HG02943 (cell line): Measurements from ENCODE around the gene OR10G4.
"Not testable (repeated sequence)": the region's sequence is repeated elsewhere in the genome, so short reads cannot be mapped to it uniquely, and the experiment has no call there.

Source experiments
- ATAC-seq: cut with Tn5 transposase; IDR thresholded peaks from one replicate; pipeline ENCODE4 v1.9.1; 2021; ENCODE audit warnings: mild to moderate bottlenecking, low read depth, moderate library complexity; ENCODE audit not compliant: unreplicated experiment

The OR10G4 gene, protein sequence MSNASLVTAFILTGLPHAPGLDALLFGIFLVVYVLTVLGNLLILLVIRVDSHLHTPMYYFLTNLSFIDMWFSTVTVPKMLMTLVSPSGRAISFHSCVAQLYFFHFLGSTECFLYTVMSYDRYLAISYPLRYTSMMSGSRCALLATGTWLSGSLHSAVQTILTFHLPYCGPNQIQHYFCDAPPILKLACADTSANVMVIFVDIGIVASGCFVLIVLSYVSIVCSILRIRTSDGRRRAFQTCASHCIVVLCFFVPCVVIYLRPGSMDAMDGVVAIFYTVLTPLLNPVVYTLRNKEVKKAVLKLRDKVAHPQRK

DNA sequence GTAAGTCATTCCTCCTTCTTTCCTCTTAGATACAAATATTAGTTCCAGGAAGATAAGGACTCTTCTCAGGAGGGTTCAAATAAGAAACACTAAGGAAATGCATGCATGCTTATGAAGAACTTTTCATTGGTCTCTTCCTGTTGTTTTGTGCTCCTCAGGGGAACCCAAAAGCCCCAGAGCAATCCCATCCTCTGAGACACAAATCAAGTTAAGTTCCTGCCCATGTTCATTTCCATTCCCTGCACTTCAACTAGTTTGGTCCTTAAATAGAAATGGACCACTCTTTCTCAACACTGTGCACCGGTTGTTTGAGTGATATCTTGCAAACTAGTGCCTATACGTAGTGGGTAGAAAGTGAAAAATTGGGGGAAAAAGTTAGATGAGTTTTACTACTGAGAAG lies at the start of gene OR10G4:
TSS of gene OR10G4 (plus strand) at position 301 of the 400 bp plus-strand sequence. CDS start 2,578 bp downstream, outside the sequence.
- ATAC-seq: no peak

DNA sequence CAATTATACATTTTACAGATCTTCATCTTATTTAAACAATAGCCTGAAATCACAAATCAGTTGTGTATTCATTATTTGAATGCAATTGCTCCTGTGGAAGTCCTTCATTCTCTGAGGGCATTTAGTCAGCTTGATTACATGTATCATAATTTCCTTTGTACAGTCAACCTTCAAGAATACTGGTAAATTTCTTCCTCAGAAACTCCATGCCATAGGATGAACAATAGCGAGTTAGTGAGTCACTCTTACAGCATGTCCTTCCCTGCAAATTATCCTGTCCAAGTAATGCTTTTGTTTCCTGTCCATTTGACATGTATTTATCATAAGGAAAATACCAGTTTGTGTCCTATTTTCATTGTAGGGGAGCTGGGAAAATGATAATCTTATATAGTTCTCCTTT lies 39.0 kb upstream of the OR10G4 start:
- no peak for ATAC-seq

DNA sequence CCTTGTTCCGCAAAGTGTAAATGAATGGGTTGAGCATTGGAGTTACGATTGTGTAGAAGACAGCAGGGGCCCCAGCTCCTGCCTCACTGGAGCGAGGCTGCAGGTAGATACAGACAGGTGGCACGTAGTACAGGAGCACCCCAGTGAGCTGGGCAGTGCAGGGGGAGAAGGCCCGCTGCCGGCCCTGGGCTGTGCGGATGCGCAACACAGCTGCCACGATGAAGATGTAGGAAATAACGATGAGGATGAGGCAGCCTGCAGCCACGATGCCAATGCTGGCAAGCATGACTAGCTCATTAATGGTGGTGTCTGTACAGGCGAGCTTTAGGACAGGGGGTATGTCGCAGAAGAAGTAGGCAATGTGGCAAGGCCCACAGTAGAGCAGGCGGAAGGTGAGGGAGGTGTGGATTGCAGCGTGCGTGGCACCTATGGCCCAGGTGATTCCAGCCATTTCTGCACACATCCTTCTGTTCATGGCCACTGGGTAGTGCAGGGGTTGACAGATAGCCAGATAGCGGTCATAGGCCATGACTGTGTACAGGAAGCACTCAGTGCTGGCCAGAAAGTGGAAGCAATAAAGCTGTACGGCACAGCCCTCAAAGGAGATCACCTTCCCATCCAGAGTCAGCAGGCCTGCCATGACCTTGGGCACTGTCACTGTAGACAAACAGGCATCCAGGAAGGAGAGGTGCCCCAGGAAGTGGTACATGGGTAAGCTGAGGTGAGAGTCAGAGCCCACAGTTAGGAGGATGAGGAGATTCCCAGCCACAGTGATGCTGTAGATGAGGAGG lies 35.8 kb upstream of the OR10G4 start:
- ATAC-seq: no peak

DNA sequence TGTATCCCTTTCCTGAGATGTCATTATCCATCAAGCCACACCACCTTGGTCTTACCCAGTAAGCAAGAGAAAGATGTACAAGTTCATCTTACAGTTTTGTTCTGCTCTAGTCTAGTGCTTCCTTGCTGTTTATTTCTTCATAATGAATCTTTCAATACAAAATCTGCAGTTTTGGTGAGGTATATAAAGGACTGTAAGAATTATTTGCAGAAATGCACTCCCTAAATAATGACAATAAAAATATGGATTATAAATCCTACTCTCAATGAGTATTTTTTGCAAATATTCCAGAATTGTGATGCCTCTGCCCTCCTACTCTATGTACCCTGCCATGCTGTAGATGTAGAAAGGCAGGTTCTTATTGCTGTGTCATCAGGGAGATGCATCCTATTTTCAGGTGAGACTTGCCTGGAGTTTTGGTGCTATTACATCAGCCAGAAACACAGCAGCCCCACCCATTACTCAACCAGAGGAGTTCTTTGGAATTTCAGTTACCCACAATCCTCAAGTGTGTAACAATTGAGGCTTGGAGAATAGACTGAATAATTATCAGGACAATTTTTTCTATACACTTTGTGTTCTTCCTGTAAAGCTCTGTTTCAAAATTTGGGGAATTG lies 35.0 kb upstream of the OR10G4 start, which contains the start of gene OR10S1:
TSS of gene OR10S1 (minus strand) at position 51 of the 617 bp plus-strand sequence. CDS start 117 bp downstream, outside the sequence.
- ATAC-seq: no peak

DNA sequence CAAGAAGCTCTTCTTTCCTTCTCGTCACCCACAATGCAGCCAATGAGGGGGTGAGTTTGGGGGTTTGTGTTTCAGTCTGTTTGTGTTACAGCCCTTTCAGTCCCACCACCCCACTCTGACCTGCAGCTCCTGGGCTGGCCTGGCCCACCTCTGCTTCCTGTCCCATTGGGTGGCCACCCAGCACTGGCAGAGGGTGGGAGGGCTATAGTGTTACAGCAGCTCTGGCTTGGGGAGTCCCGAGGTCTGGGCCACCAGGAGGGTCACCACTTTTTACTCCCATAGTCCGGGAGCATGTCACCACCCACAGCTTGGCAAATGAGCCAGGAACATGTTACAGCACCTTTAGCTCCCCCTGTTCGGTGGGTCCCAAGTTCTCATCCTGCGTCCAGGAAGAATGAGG lies 33.5 kb upstream of the OR10G4 start:
- no peak for ATAC-seq

DNA sequence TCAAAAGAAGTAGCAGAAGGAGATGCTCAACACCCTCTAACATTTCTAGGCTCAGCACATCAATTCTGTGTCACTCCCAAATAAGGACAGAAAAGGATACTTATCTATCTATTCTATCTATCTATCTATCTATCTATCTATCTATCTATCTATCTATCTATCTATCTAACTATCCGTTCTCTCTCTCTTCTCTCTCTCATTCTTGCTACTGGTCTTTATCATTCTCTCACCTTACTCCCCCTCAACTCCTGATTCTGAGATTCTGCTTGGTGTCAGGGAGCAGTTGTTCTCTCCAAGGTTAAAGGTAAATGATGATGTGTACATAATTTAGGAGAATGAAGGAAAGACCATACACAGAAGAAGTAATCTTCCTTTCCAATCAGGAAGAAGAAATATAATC lies 17.7 kb upstream of the OR10G4 start, which contains the start of gene OR10G6:
TSS of gene OR10G6 (minus strand) at position 43 of the 400 bp plus-strand sequence. CDS start at position 43, 0 bp downstream.
- no peak for ATAC-seq

DNA sequence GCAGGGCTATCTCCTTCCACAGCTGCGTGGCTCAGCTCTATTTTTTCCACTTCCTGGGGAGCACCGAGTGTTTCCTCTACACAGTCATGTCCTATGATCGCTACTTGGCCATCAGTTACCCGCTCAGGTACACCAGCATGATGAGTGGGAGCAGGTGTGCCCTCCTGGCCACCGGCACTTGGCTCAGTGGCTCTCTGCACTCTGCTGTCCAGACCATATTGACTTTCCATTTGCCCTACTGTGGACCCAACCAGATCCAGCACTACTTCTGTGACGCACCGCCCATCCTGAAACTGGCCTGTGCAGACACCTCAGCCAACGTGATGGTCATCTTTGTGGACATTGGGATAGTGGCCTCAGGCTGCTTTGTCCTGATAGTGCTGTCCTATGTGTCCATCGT lies 3.0 kb downstream of the OR10G4 start:
- ATAC-seq: not testable (repeated sequence)

DNA sequence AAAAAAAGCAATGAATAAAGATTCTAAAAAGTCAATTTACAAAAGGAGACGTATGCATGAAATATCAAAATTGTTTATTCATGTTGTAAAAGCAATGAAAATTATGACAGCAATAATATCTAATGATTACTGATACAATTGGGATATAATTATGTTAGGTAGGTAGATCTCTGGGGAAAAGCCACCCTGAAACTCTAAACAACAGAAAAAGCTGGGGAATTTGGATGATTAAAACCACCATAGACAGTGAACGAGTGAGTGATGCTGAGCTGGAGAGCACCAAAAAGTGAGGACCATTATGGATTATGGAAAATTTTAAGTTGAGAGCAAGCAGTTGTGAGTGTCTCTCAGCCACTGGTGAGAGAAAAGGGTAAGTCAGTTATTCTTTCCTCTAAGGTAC lies 13.7 kb downstream of the OR10G4 start, which contains the start of gene OR10G8:
TSS of gene OR10G8 (plus strand) at position 301 of the 400 bp plus-strand sequence. CDS start 2,825 bp downstream, outside the sequence.
- no peak for ATAC-seq

DNA sequence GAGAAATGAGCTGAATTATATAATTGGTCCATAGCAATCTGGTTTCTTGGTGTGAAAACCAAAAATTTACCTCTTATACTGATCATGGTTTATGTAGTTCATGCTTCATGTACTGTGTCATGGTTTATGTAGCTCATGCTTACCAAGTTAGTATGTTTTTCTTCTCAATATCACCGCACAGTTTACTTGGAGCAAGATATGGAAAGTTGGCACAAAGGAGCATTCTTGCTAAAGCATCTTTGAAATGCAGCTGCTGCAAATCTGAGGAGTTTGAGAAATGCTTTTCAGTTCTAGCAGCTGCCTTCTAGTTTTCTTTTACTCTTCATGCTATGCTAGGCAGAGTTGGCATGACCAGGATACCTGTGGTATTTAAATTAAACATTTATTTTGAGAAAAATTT lies 23.9 kb downstream of the OR10G4 start:
- ATAC-seq: no peak

DNA sequence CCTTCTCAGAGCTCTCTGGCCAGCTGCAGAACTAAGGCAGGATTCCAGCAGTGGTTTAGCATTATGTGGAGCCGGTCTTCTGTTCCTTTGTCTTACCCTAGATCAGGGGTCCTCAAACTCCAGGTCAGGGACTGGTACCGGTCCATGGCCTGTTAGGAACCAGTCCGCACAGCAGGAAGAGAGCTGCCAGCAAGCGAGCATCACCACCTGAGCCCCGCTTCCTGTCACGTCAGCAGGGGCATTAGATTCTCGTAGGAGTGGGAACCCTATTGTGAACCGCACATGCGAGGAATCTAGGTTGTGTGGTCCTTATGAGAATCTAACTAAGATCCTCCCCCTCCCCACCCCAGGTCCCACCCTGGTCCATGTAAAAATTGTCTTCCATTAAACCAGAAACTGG lies 26.8 kb downstream of the OR10G4 start:
- ATAC-seq: no peak

DNA sequence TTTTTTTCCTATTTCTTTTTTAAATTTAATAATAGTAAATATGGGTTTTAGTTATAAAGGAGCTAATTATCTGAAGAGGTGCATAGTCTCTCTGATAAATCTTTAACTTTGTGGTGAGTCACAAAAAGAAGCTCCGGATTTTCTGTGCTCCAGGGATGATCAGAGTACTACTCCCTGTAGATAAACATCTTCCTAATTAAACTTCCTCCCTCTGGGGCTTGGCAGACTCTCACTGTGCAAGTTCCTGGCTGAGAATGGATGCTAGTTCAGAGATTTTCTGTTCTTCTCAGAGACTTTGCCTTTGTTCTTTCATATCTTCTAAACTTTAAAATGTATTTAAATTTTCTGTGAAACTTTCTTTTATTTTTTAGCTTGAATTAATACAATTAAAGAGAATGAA lies 28.5 kb downstream of the OR10G4 start, which contains the start of gene OR10G7:
TSS of gene OR10G7 (minus strand) at position 72 of the 400 bp plus-strand sequence. CDS start 2,324 bp downstream, outside the sequence.
- no peak for ATAC-seq

DNA sequence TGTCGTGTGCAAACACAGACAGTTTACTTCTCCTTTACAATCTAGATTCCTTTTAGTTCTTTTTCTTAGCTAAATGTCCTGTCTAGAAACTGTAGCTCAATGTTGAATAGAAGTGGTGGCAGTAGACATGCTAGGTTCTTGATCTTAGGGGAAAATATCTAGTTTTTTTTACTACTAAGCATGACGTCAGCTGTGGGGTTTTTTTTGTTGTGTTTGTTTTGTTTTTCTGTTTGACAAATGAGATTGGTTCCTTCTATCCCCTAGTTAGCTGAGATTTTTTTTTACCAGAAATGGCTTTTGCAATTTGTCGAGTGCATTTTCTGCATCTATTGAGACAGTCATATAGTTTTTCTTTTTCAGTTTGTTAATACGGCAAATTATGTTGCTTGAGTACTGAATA lies 30.6 kb downstream of the OR10G4 start:
- ATAC-seq: no peak

DNA sequence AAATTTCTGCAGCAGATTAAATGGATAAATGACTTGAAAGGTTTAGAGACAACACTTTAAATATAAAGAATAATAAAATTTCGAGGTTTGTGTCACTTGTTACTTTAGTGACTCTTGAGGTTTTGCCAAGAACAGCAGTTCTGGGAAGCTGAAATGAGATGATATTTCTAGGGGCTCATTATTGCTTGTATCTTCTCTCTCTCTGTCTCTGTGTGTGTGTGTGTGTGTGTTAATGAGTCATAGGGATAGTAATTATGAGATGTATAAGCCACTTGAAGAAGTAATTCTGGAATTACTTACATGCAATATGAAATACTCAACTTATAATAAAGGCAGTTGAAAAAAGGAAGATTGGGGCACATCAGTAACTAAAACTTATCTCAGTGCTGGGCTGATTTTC lies 38.0 kb downstream of the OR10G4 start:
- ATAC-seq: no peak

DNA sequence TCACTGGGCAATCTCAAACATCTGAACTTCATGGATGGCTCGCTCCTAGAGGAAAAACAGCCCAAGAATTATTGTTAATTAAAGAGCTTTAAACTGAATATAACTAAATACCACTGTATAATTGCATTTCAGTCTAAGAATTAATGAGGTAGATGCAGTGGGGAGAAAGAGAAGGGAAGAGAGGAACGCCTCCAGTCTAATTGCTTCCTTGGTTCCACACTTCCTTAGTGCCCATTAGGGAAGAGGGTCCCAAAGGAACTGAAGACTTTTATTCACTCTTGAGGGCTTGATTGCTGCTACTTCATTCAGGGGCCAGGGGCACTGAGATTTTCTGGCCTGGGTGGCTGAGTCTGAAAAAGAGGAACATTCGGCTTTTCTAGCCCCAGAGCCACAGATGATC lies 40.2 kb downstream of the OR10G4 start:
- no peak for ATAC-seq
